Neuronal stem cell (in vitro differentiated cells): ENCODE measurements around the gene UBALD1.

Source experiments
- DNase-seq: peaks from one replicate; pipeline ENCODE4 v3.0.0-alpha.2; 2013; ENCODE audit warnings: low spot score
- H2AFZ ChIP-seq: one replicate; pipeline ENCODE4 v1.6.1; 2013; ENCODE audit warnings: mild to moderate bottlenecking, low read length, inconsistent platforms
- H2AK5ac ChIP-seq: 2 replicates; pipeline ENCODE4 v1.6.1; 2013; ENCODE audit warnings: low read depth, mild to moderate bottlenecking, inconsistent platforms, low read length, moderate library complexity, mixed read lengths
- H2BK120ac ChIP-seq: 2 replicates; pipeline ENCODE4 v1.6.1; 2013; ENCODE audit warnings: low read depth, mild to moderate bottlenecking, inconsistent platforms, low read length, moderate library complexity, mixed read lengths
- H2BK12ac ChIP-seq: one replicate; pipeline ENCODE4 v1.6.1; 2013; ENCODE audit warnings: low read length, inconsistent platforms
- H2BK15ac ChIP-seq: 2 replicates; pipeline ENCODE4 v1.6.1; 2013; ENCODE audit warnings: mild to moderate bottlenecking, low read length, inconsistent platforms, mixed read lengths
- H2BK5ac ChIP-seq: one replicate; pipeline ENCODE4 v1.6.1; 2013; ENCODE audit warnings: inconsistent platforms, mild to moderate bottlenecking, low read length, moderate library complexity
- H3K14ac ChIP-seq: one replicate; pipeline ENCODE4 v1.6.1; 2013; ENCODE audit warnings: low read length, inconsistent platforms
- H3K18ac ChIP-seq: 2 replicates; pipeline ENCODE4 v1.6.1; 2013; ENCODE audit warnings: low read length, inconsistent platforms
- H3K23ac ChIP-seq: 2 replicates; pipeline ENCODE4 v1.6.1; 2013; ENCODE audit warnings: low read depth, mild to moderate bottlenecking, mixed read lengths, low read length, inconsistent platforms; ENCODE audit not compliant: poor library complexity
- H3K27ac ChIP-seq: replicated peaks from 3 replicates; pipeline ENCODE4 v1.5.1; 2013; ENCODE audit warnings: low read length, inconsistent platforms
- H3K27me3 ChIP-seq, 3 experiments: 2 replicates each; pipeline ENCODE4 v1.6.1; 2013; ENCODE audit warnings: low read length in 3 of 3, mild to moderate bottlenecking in 2 of 3, inconsistent platforms in 1 of 3, low read depth in 1 of 3, mixed read lengths in 1 of 3, moderate library complexity in 1 of 3; ENCODE audit not compliant: control insufficient read depth in 3 of 3, insufficient read depth in 3 of 3
- H3K36me3 ChIP-seq, 2 donors: replicated peaks in 1 of 2; 2 replicates each; pipeline ENCODE4 v1.6.1; 2013; ENCODE audit warnings: low read length in 2 of 2; ENCODE audit not compliant: control insufficient read depth in 2 of 2, insufficient read depth in 2 of 2
- H3K4ac ChIP-seq: 2 replicates; pipeline ENCODE4 v1.6.1; 2013; ENCODE audit warnings: inconsistent platforms, mild to moderate bottlenecking, low read length, moderate library complexity
- H3K4me1 ChIP-seq, 2 donors: 1 replicate in 1 of 2; 2 replicates in 1 of 2; pipeline ENCODE4 v1.6.1; 2013; ENCODE audit warnings: low read length in 2 of 2, low read depth in 1 of 2; ENCODE audit not compliant: control insufficient read depth in 2 of 2, insufficient read depth in 1 of 2
- H3K4me2 ChIP-seq: one replicate; pipeline ENCODE4 v1.6.1; 2013; ENCODE audit warnings: mild to moderate bottlenecking, low read length, inconsistent platforms; ENCODE audit not compliant: insufficient read depth, poor library complexity, severe bottlenecking
- H3K4me3 ChIP-seq, 2 donors: 2 replicates each; pipeline ENCODE4 v1.5.1; 2013; ENCODE audit warnings: low read length in 2 of 2, mild to moderate bottlenecking in 2 of 2, inconsistent platforms in 1 of 2, moderate library complexity in 1 of 2
- H3K79me1 ChIP-seq: one replicate; pipeline ENCODE4 v1.6.1; 2013; ENCODE audit warnings: low read depth, mild to moderate bottlenecking, inconsistent platforms, low read length, moderate library complexity
- H3K9ac ChIP-seq: one replicate; pipeline ENCODE4 v1.6.1; 2013; ENCODE audit warnings: mild to moderate bottlenecking, low read depth, low read length, inconsistent platforms; ENCODE audit not compliant: poor library complexity
- H3K9me3 ChIP-seq, 2 donors: replicated peaks in 1 of 2; 2 replicates each; pipeline versions ENCODE3 to v1.6.1; 2013; ENCODE audit warnings: low read length in 2 of 2, mild to moderate bottlenecking in 2 of 2, inconsistent platforms in 1 of 2, low read depth in 1 of 2, mixed read lengths in 1 of 2, moderate library complexity in 1 of 2; ENCODE audit not compliant: control insufficient read depth in 2 of 2, insufficient read depth in 1 of 2
- H4K8ac ChIP-seq: one replicate; pipeline ENCODE4 v1.6.1; 2013; ENCODE audit warnings: low read depth, mild to moderate bottlenecking, inconsistent platforms, low read length, moderate library complexity
- H4K91ac ChIP-seq: one replicate; pipeline ENCODE4 v1.6.1; 2013; ENCODE audit warnings: low read length, low read depth, mild to moderate bottlenecking, inconsistent platforms; ENCODE audit not compliant: poor library complexity
- WGBS, 2 donors: extraction: QIAGEN DNeasy Blood & Tissue Kit; methylation state at CpG; one replicate each; pipeline ENCODE4 v1.1.7; 2013; ENCODE audit warnings: missing lambda C conversion rate in 2 of 2, mixed read lengths in 1 of 2; ENCODE audit not compliant: insufficient read length in 2 of 2, insufficient replicate concordance in 1 of 2; ENCODE audit errors: extremely low coverage in 2 of 2; 5-methylcytosine and 5-hydroxymethylcytosine counted together

UBALD1 gene

GRCh38 chr16:4586291-4586690 is 28.4 kb downstream of the UBALD1 start:
- Histone ChIP-seq H2AFZ (peak overlapping the region; percentile 70), H2BK15ac (no peak overlapping the region), H2BK120ac (no peak overlapping the region), H3K9me3 (peaks cover 0 to 5% of the 10 kb centered on the region in 2 donors), H2BK12ac (no peak overlapping the region), H3K36me3 (no peaks in the 10 kb centered on the region), H2AK5ac (no peak overlapping the region), H3K14ac (no peak overlapping the region), H3K4me3 (no peak overlapping the region), H3K18ac (no peak overlapping the region), H3K4me2 (no peak overlapping the region), H4K8ac (no peak overlapping the region), H4K91ac (no peak overlapping the region), H3K9ac (no peak overlapping the region), H3K27me3 (no peaks in the 10 kb centered on the region), H3K79me1 (no peaks in the 10 kb centered on the region), H3K27ac (no peak overlapping the region), H3K4ac (no peak overlapping the region), H3K4me1 (no peaks in the 10 kb centered on the region), H2BK5ac (no peak overlapping the region), H3K23ac (no peak overlapping the region)
- no CpG with 5 or more reads among the region's 7 CpGs for WGBS, 2 donors
- no peak for DNase-seq

DNA sequence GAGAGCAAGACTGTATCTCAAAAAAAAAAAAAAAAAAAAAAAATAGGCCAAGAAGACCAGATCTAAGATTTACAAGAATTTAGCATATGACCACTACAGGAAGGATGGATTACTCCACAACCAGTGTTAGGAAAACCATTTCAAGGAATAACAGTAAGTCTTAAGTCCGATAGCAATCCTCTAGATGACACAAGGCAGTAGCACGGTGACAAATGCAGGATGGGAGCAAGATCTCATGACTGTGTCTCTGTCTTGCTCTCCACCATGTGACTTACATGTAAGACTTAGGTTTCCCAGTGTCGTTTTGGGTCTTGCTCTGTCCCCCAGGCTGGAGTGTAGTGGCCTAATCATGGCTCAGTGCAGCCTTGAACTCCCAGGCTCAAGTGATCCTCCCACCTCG is 30.8 kb downstream of the UBALD1 start:
- H3K9ac ChIP-seq, result no peak overlapping the region
- peaks cover 0 to 5% of the 10 kb centered on the region in 2 donors for H3K9me3 ChIP-seq
- no peak overlapping the region for H2BK12ac ChIP-seq
- WGBS, 2 donors, result no CpG with 5 or more reads among the region's 4 CpGs
- no peak overlapping the region for H2AK5ac ChIP-seq
- H3K4me3 ChIP-seq, result no peak overlapping the region
- H3K79me1 ChIP-seq, result no peaks in the 10 kb centered on the region
- no peak overlapping the region for H3K18ac ChIP-seq
- no peak overlapping the region for H3K4ac ChIP-seq
- H3K27ac ChIP-seq, result no peak overlapping the region
- no peak for DNase-seq
- H2BK120ac ChIP-seq, result no peak overlapping the region
- H3K36me3 ChIP-seq, result no peaks in the 10 kb centered on the region
- no peak overlapping the region for H3K23ac ChIP-seq
- H2BK5ac ChIP-seq, result no peak overlapping the region
- H3K27me3 ChIP-seq, result no peaks in the 10 kb centered on the region
- no peak overlapping the region for H2BK15ac ChIP-seq
- no peaks in the 10 kb centered on the region for H3K4me1 ChIP-seq
- H3K14ac ChIP-seq, result no peak overlapping the region
- no peak overlapping the region for H4K91ac ChIP-seq
- H3K4me2 ChIP-seq, result no peak overlapping the region
- no peak overlapping the region for H4K8ac ChIP-seq
- H2AFZ ChIP-seq, result no peak overlapping the region

GRCh38 chr16:4580250-4580649 is 34.4 kb downstream of the UBALD1 start:
- no peaks in the 10 kb centered on the region for H3K79me1 ChIP-seq
- H3K4me3 ChIP-seq, result no peak overlapping the region
- H4K91ac ChIP-seq, result no peak overlapping the region
- no peak overlapping the region for H2AFZ ChIP-seq
- H3K14ac ChIP-seq, result no peak overlapping the region
- no peak for DNase-seq
- no peak overlapping the region for H3K23ac ChIP-seq
- H3K9me3 ChIP-seq, result no peaks in the 10 kb centered on the region
- no peak overlapping the region for H2BK12ac ChIP-seq
- no peak overlapping the region for H3K27ac ChIP-seq
- no peak overlapping the region for H4K8ac ChIP-seq
- no peak overlapping the region for H3K18ac ChIP-seq
- no peak overlapping the region for H3K4me2 ChIP-seq
- H2AK5ac ChIP-seq, result no peak overlapping the region
- WGBS, 2 donors, result no CpG with 5 or more reads among the region's 6 CpGs
- no peak overlapping the region for H3K4ac ChIP-seq
- H2BK15ac ChIP-seq, result no peak overlapping the region
- H3K4me1 ChIP-seq, result no peaks in the 10 kb centered on the region
- no peaks in the 10 kb centered on the region for H3K27me3 ChIP-seq
- no peak overlapping the region for H2BK5ac ChIP-seq
- H2BK120ac ChIP-seq, result no peak overlapping the region
- no peak overlapping the region for H3K9ac ChIP-seq
- H3K36me3 ChIP-seq, result no peaks in the 10 kb centered on the region

GRCh38 chr16:4578961-4579530 is 35.6 kb downstream of the UBALD1 start:
- no peak overlapping the region for H2AFZ ChIP-seq
- H2BK120ac ChIP-seq, result no peak overlapping the region
- H3K4me1 ChIP-seq, result no peaks in the 10 kb centered on the region
- no peak overlapping the region for H3K27ac ChIP-seq
- H3K4me2 ChIP-seq, result no peak overlapping the region
- H2BK15ac ChIP-seq, result no peak overlapping the region
- no peak overlapping the region for H4K8ac ChIP-seq
- H4K91ac ChIP-seq, result no peak overlapping the region
- H2AK5ac ChIP-seq, result no peak overlapping the region
- H3K14ac ChIP-seq, result no peak overlapping the region
- no peak overlapping the region for H3K4ac ChIP-seq
- no CpG with 5 or more reads among the region's 13 CpGs for WGBS, 2 donors
- H3K23ac ChIP-seq, result no peak overlapping the region
- H2BK12ac ChIP-seq, result no peak overlapping the region
- H3K9me3 ChIP-seq, result no peaks in the 10 kb centered on the region
- no peaks in the 10 kb centered on the region for H3K36me3 ChIP-seq
- no peaks in the 10 kb centered on the region for H3K79me1 ChIP-seq
- H3K4me3 ChIP-seq, result no peak overlapping the region
- no peak overlapping the region for H2BK5ac ChIP-seq
- no peak overlapping the region for H3K9ac ChIP-seq
- no peak overlapping the region for H3K18ac ChIP-seq
- no peak for DNase-seq
- H3K27me3 ChIP-seq, result no peaks in the 10 kb centered on the region
